Peyer's patch (tissue), 4 donors: ENCODE data around the gene STARD10.

Experiments
- CTCF ChIP-seq, 6 experiments: fragments of 450-650 bp in 4 of 6; fragments of 200-600 bp in 2 of 6; sonication (generic) in 1 of 6; IDR thresholded peaks; one replicate each; pipeline ENCODE4 v1.5.1; 2017 to 2019; ENCODE audit warnings: antibody characterized with exemption in 6 of 6, mild to moderate bottlenecking in 3 of 6, moderate library complexity in 1 of 6
- POLR2A ChIP-seq, 2 donors: fragments of 450-650 bp; IDR thresholded peaks; one replicate each; pipeline ENCODE4 v1.5.1; 2017; ENCODE audit warnings: antibody characterized with exemption in 2 of 2, mild to moderate bottlenecking in 2 of 2, moderate library complexity in 2 of 2

GRCh38 chr11:72781313-72782080, 12.3 kb downstream of the STARD10 start:
- TF ChIP-seq CTCF (IDR thresholded peaks at IDR 0.05) (no peak), POLR2A (IDR thresholded peaks at IDR 0.05) (no peak)
